Measurements from ENCODE around the gene FHOD1. TPM values are rescaled to one million over a fixed set of nuclear protein-coding genes. Genes with fewer than 3 reads are reported as not detected.

FHOD1 gene
- total RNA-seq, 1 experiment from 2014 or later: 33.1 TPM

DNA sequence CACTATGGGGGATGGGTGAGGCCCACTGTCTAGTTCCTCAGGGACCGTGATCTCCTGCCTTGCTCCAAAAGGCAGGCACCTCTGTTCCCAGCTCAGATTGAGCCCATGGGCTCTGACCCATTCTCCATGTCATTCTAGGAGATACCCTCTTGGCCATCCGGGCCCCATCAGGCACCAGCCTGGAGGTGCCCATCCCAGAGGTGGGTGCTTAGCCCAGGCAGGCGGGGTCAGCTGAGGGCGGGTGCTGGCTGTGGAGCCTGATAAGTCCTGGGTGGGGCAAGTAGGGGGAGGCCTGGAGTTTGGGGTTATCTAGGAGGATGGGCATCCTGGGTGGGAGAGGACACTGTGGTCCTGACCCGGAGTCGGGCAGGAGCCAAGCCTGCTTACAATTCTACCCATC is 53.0 kb downstream of the FHOD1 start:
- peaks cover 16% of the 10 kb centered on the region for H3K4me1 ChIP-seq (ENCODE audit: low read length)
- no peaks in the 10 kb centered on the region for H3K9me3 ChIP-seq (ENCODE audit: low read length)
- peaks cover 26% of the 10 kb centered on the region for H3K79me2 ChIP-seq (ENCODE audit: low read length)
- no peaks in the 10 kb centered on the region for H3K27me3 ChIP-seq (ENCODE audit: low read length)
- H3K36me3 ChIP-seq (ENCODE audit: insufficient read depth, low read length): peaks cover 15% of the 10 kb centered on the region
- no peaks in the 10 kb centered on the region for H3K9me2 ChIP-seq (replicated peaks; ENCODE audit: insufficient read depth, low read length)
- no peak overlapping the region for H3K27ac ChIP-seq (ENCODE audit: low read length)
- no peak overlapping the region for H3K4me3 ChIP-seq (ENCODE audit: low read length)
- H4K20me1 ChIP-seq (ENCODE audit: insufficient read depth, low read depth, low read length): peaks cover 34% of the 10 kb centered on the region
- no peak overlapping the region for H2AFZ ChIP-seq (ENCODE audit: low read length)
- H3K4me2 ChIP-seq (ENCODE audit: low read depth, low read length, poor library complexity, severe bottlenecking): peak overlapping the region; percentile 99
- peak overlapping the region; percentile 100; the same call in 1 of the 2 replicates for H3K9ac ChIP-seq (ENCODE audit: low read length)
- DNase-seq: no peak

DNA sequence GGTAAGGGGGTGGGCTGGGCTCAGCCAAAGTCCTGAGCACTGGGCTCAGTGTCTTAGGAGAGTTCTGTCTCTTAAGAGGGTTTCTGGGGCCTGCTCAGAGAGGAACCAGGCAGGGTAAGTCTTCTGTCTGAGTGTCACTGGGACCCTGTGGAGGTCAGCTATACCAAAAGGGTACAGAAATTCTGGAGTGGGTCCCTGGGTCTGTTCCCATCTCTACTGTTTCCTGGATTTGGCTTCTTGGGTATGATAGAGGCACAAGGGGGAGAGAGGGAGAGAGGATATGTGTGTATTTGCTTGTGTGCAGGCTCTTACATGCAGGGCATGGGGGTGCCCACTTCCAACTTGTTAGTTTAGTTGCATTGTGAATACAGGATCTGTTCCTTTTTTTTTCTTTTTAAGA is 53.7 kb downstream of the FHOD1 start:
- Histone ChIP-seq H3K4me3 (ENCODE audit: low read length) (peak overlapping the region; percentile 100), H3K36me3 (ENCODE audit: insufficient read depth, low read length) (peaks cover 13% of the 10 kb centered on the region; the same call in 1 of the 2 replicates), H3K4me1 (ENCODE audit: low read length) (peaks cover 16% of the 10 kb centered on the region), H3K27ac (ENCODE audit: low read length) (peak overlapping the region; percentile 5; the same call in 1 of the 2 replicates), H3K9ac (ENCODE audit: low read length) (peak overlapping the region; percentile 100), H3K9me3 (ENCODE audit: low read length) (no peaks in the 10 kb centered on the region), H3K4me2 (ENCODE audit: low read depth, low read length, poor library complexity, severe bottlenecking) (peak overlapping the region; percentile 99), H4K20me1 (ENCODE audit: insufficient read depth, low read depth, low read length) (peaks cover 34% of the 10 kb centered on the region), H3K27me3 (ENCODE audit: low read length) (no peaks in the 10 kb centered on the region), H3K79me2 (ENCODE audit: low read length) (peaks cover 26% of the 10 kb centered on the region), H3K9me2 (replicated peaks; ENCODE audit: insufficient read depth, low read length) (no peaks in the 10 kb centered on the region), H2AFZ (ENCODE audit: low read length) (no peak overlapping the region)
- no peak for DNase-seq

DNA sequence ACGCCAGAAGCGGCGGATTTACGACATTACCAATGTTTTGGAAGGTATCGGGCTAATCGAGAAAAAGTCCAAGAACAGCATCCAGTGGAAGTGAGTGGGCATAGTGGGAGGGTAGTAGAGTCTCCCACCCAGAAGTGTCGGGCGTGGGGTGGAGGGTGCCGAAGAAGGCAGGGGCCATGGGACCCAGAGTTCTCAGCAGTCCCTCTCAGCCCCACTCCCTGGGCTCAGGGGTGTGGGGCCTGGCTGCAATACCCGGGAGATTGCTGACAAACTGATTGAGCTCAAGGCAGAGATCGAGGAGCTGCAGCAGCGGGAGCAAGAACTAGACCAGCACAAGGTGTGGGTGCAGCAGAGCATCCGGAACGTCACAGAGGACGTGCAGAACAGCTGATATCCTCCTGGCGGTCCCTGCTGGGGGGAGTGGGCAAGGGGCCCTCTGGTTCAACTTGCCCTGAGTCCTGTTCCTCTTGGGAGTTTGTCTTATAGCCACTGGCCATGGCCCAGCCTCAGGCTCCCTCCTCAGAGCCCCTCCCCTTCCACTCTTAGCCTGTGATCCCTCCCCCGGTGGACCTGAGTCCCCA is 54.4 kb downstream of the FHOD1 start:
- Histone ChIP-seq H4K20me1 (ENCODE audit: insufficient read depth, low read depth, low read length) (peaks cover 31% of the 10 kb centered on the region), H3K9me2 (replicated peaks; ENCODE audit: insufficient read depth, low read length) (no peaks in the 10 kb centered on the region), H3K9ac (ENCODE audit: low read length) (peak overlapping the region; percentile 100), H3K27ac (ENCODE audit: low read length) (peak overlapping the region; percentile 58; the same call in 1 of the 2 replicates), H3K9me3 (ENCODE audit: low read length) (no peaks in the 10 kb centered on the region), H3K36me3 (ENCODE audit: insufficient read depth, low read length) (peaks cover 12% of the 10 kb centered on the region; the same call in 1 of the 2 replicates), H3K4me2 (ENCODE audit: low read depth, low read length, poor library complexity, severe bottlenecking) (peak overlapping the region; percentile 99), H3K27me3 (ENCODE audit: low read length) (no peaks in the 10 kb centered on the region), H3K4me1 (ENCODE audit: low read length) (peaks cover 16% of the 10 kb centered on the region), H2AFZ (ENCODE audit: low read length) (no peak overlapping the region), H3K79me2 (ENCODE audit: low read length) (peaks cover 26% of the 10 kb centered on the region), H3K4me3 (ENCODE audit: low read length) (peak overlapping the region; percentile 100)
- DNase-seq: peak; percentile 69

DNA sequence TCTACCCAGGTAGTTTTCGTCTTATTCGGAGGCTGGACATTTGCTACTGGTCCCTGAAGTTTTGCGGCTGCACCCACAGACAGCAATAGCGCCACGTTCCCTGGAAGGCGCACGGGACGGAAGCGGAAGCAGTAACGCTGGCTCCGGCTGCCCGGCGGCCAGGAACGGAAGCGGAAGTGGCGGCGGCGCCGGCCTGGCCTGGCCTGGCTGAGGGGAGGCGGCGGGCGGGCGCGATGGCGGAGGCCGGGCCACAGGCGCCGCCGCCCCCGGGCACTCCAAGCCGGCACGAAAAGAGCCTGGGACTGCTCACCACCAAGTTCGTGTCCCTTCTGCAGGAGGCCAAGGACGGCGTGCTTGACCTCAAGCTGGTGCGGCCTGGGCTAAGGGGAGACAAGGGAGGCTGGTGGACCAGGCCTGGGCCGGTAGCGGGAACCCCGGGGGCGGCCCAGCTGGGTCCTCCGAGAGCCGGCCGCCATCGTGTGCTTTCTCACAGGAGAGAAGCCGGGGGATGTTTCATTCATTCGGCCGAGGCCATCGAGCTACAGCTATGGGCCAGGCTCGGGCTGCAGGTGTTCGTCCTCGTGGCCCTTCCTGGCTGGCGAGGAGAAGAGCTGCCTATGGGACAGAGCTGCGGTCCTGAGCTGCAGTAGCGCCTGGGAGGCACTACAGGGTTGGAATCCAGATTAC is 55.1 kb downstream of the FHOD1 start, which contains the start of gene E2F4:
E2F4 (plus strand) TSS at position 161 of the 687 bp plus-strand sequence; CDS start at position 234, 73 bp downstream.
- H3K27me3 ChIP-seq (ENCODE audit: low read length): no peaks in the 10 kb centered on the region
- H3K79me2 ChIP-seq (ENCODE audit: low read length): peaks cover 26% of the 10 kb centered on the region
- H3K9ac ChIP-seq (ENCODE audit: low read length): peak within 1 kb of the TSS; percentile 100
- no peaks in the 10 kb centered on the region for H3K9me3 ChIP-seq (ENCODE audit: low read length)
- peaks cover 12% of the 10 kb centered on the region; the same call in 1 of the 2 replicates for H3K36me3 ChIP-seq (ENCODE audit: insufficient read depth, low read length)
- H3K27ac ChIP-seq (ENCODE audit: low read length): peak within 1 kb of the TSS; percentile 58; the same call in 1 of the 2 replicates
- peaks cover 28% of the 10 kb centered on the region for H4K20me1 ChIP-seq (ENCODE audit: insufficient read depth, low read depth, low read length)
- peak within 1 kb of the TSS; percentile 100 for H3K4me3 ChIP-seq (ENCODE audit: low read length)
- H3K4me2 ChIP-seq (ENCODE audit: low read depth, low read length, poor library complexity, severe bottlenecking): peak within 1 kb of the TSS; percentile 99
- H3K9me2 ChIP-seq (replicated peaks; ENCODE audit: insufficient read depth, low read length): no peaks in the 10 kb centered on the region
- H2AFZ ChIP-seq (ENCODE audit: low read length): 0 out of 2 replicates have a peak within 1 kb of the TSS, but pooled peaks have one; percentile 70
- peaks cover 16% of the 10 kb centered on the region for H3K4me1 ChIP-seq (ENCODE audit: low read length)
- peak; percentile 97 for DNase-seq

DNA sequence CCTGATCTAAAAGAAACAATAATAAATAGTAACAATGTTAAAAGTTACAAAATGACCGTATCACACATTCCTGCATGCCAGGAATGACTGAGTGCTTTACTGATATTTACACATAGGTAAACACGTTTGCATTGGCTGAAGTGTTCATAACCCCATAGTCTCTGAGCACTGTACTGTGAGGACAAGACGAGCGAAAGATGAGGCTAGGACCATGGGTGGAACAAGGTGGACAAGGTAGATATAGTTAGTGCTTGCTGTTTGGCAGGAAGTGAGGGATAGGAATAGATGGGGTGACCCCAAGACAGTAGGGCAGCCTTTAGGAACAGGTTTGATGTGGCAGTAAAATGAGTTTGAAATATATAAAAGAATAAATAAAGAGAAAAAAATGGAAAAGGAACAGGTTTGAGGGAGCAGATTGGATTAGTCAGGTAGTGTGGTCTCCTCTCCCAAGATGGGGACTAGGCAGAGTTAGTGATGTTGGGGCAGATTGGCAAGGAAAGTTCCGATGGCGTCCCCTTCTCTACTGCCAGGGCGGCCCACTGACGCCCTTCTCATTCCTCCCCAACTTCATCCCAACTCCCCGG is 55.8 kb downstream of the FHOD1 start:
- H3K27ac ChIP-seq (ENCODE audit: low read length): no peak overlapping the region
- H3K4me2 ChIP-seq (ENCODE audit: low read depth, low read length, poor library complexity, severe bottlenecking): peak overlapping the region; percentile 99
- H3K4me1 ChIP-seq (ENCODE audit: low read length): peaks cover 16% of the 10 kb centered on the region
- H3K27me3 ChIP-seq (ENCODE audit: low read length): no peaks in the 10 kb centered on the region
- peaks cover 28% of the 10 kb centered on the region for H4K20me1 ChIP-seq (ENCODE audit: insufficient read depth, low read depth, low read length)
- H3K9me3 ChIP-seq (ENCODE audit: low read length): no peaks in the 10 kb centered on the region
- H3K9me2 ChIP-seq (replicated peaks; ENCODE audit: insufficient read depth, low read length): no peaks in the 10 kb centered on the region
- DNase-seq: no peak
- peaks cover 26% of the 10 kb centered on the region for H3K79me2 ChIP-seq (ENCODE audit: low read length)
- peak overlapping the region; percentile 100 for H3K4me3 ChIP-seq (ENCODE audit: low read length)
- peak overlapping the region; percentile 100; the same call in 1 of the 2 replicates for H3K9ac ChIP-seq (ENCODE audit: low read length)
- H2AFZ ChIP-seq (ENCODE audit: low read length): 0 out of 2 replicates have a peak overlapping the region, but pooled peaks have one; percentile 70
- H3K36me3 ChIP-seq (ENCODE audit: insufficient read depth, low read length): peaks cover 12% of the 10 kb centered on the region; the same call in 1 of the 2 replicates

DNA sequence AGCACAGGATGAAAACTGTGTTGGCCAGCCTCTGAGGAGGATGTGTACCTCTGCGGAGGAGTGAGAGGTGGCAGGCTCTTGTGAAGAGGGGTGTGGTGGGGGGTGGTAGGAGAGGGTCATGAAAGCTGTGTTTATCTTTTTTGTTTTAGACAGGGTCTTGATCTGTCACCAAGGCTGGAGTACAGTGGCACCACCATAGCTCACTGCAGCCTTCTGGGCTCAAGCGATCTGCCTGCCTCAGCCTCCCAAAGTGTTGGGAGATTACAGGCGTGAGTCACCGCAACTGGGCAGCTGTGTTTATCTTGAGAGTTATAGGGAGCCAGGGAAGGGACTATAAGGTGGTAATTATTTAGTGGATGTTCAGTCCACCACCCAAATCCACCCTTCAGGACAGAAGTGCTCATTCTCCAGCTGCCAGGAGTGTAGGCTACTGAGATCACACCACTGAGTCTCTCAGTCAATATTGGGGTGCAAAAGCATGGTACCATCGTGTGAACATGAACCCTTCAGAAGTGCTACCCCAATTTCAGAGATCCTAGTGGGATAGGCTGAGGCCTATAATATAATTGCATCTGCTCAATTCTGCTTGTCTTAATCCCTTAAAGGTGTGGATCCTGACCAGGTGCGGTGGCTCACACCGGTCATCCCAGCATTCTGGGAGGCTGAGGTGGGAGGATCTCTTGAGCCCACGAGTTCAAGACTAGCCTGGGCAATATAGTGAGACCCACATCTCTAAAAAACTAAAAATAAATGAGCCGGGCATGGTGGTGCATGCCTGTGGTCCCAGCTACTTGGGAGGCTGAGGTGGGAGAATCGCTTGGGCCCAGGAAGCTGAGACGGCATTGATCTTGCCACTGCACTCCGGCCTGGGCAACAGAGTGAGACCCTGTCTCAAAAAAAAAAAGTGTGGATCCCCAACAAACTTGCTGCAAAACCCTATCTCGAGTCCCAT is 56.6 kb downstream of the FHOD1 start:
- Histone ChIP-seq H2AFZ (ENCODE audit: low read length) (no peak overlapping the region; the same call in 1 of the 2 replicates), H3K4me2 (ENCODE audit: low read depth, low read length, poor library complexity, severe bottlenecking) (no peak overlapping the region), H3K4me3 (ENCODE audit: low read length) (no peak overlapping the region), H3K79me2 (ENCODE audit: low read length) (peaks cover 26% of the 10 kb centered on the region), H3K36me3 (ENCODE audit: insufficient read depth, low read length) (peaks cover 12% of the 10 kb centered on the region; the same call in 1 of the 2 replicates), H3K27ac (ENCODE audit: low read length) (no peak overlapping the region), H3K9ac (ENCODE audit: low read length) (no peak overlapping the region), H3K27me3 (ENCODE audit: low read length) (no peaks in the 10 kb centered on the region), H3K4me1 (ENCODE audit: low read length) (peaks cover 16% of the 10 kb centered on the region), H3K9me3 (ENCODE audit: low read length) (no peaks in the 10 kb centered on the region), H3K9me2 (replicated peaks; ENCODE audit: insufficient read depth, low read length) (no peaks in the 10 kb centered on the region), H4K20me1 (ENCODE audit: insufficient read depth, low read depth, low read length) (peaks cover 28% of the 10 kb centered on the region)
- no peak for DNase-seq

DNA sequence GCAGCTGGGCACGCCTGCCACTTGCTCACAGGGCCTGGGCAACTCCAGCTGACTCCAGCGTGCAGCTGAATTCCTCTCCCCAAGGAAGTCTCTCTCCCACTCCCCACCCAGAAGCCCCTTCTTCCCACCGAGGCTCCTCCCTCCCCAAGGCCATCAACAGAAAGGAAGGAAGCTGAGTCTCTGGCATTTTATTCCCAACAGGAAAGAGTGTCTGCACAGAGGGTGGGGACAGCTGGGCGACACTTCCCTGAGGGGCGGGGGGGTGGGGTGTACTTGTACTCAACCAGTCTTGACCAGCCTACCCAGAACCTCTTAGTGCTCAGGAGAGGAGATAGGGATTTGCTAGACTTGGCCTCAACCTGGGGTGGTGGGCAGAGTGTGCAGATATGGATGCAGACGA is 57.2 kb downstream of the FHOD1 start, which contains the start of gene EXOC3L1:
EXOC3L1 (minus strand) TSS at position 96 of the 400 bp plus-strand sequence. CDS start 460 bp downstream, outside the sequence.
- H2AFZ ChIP-seq (ENCODE audit: low read length): no peak within 1 kb of the TSS; the same call in 1 of the 2 replicates
- H3K27me3 ChIP-seq (ENCODE audit: low read length): no peaks in the 10 kb centered on the region

More for the DNA sequence above, 57.2 kb downstream of the FHOD1 start, which contains the start of gene EXOC3L1:
- peaks cover 12% of the 10 kb centered on the region; the same call in 1 of the 2 replicates for H3K36me3 ChIP-seq (ENCODE audit: insufficient read depth, low read length)
- H3K27ac ChIP-seq (ENCODE audit: low read length): no peak within 1 kb of the TSS
- H3K9ac ChIP-seq (ENCODE audit: low read length): no peak within 1 kb of the TSS
- H3K9me2 ChIP-seq (replicated peaks; ENCODE audit: insufficient read depth, low read length): no peaks in the 10 kb centered on the region
- H4K20me1 ChIP-seq (ENCODE audit: insufficient read depth, low read depth, low read length): peaks cover 28% of the 10 kb centered on the region
- no peaks in the 10 kb centered on the region for H3K9me3 ChIP-seq (ENCODE audit: low read length)
- no peak for DNase-seq
- no peak within 1 kb of the TSS for H3K4me2 ChIP-seq (ENCODE audit: low read depth, low read length, poor library complexity, severe bottlenecking)
- H3K79me2 ChIP-seq (ENCODE audit: low read length): peaks cover 26% of the 10 kb centered on the region
- H3K4me3 ChIP-seq (ENCODE audit: low read length): no peak within 1 kb of the TSS
- peaks cover 16% of the 10 kb centered on the region for H3K4me1 ChIP-seq (ENCODE audit: low read length)
